Urothelium cell line (cell line): ENCODE results near the gene CD99L2.
A peak's percentile ranks its signal among the peaks of the same experiment; 100 is the strongest.
"Not testable (repeated sequence)": the region's sequence is repeated elsewhere in the genome, so short reads cannot be mapped to it uniquely, and the experiment has no call there.

ENCODE experiments used
- DNase-seq: peaks from one replicate; pipeline ENCODE4 v3.0.0; 2011; ENCODE audit warnings: low spot score, mixed read lengths
- FAIRE-seq: peaks from 2 replicates; lab custom pipeline; 2011; peaks lifted over from hg19 to GRCh38; lab: Jason Lieb, UNC

The CD99L2 gene

GRCh38 chrX:150897421-150898320 lies 797 bp downstream of the CD99L2 start:
- DNase-seq = no peak
- no peak for FAIRE-seq

GRCh38 chrX:150896632-150897031 lies 1.8 kb downstream of the CD99L2 start:
- DNase-seq (no peak), FAIRE-seq (no peak)

GRCh38 chrX:150893936-150894335 lies 4.5 kb downstream of the CD99L2 start:
- FAIRE-seq (no peak), DNase-seq (no peak)

- DNase-seq (no peak), FAIRE-seq (no peak)
Observed at GRCh38 chrX:150889131-150889530, 9.3 kb downstream of the CD99L2 start.

GRCh38 chrX:150887906-150888465 lies 10.5 kb downstream of the CD99L2 start:
- DNase-seq (no peak), FAIRE-seq (no peak)

- not testable (repeated sequence) for FAIRE-seq, DNase-seq
Observed at GRCh38 chrX:150887268-150887667, 11.2 kb downstream of the CD99L2 start.

GRCh38 chrX:150886381-150886780 lies 12.1 kb downstream of the CD99L2 start:
- FAIRE-seq = no peak

GRCh38 chrX:150880808-150881165 lies 17.7 kb downstream of the CD99L2 start:
- no peak for DNase-seq
- FAIRE-seq = no peak

More at GRCh38 chrX:150886381-150886780, 12.1 kb downstream of the CD99L2 start:
- DNase-seq = no peak

- DNase-seq (no peak), FAIRE-seq (no peak)
Observed at GRCh38 chrX:150879855-150880807, 18.3 kb downstream of the CD99L2 start.

GRCh38 chrX:150875621-150876020 lies 22.8 kb downstream of the CD99L2 start:
- DNase-seq, FAIRE-seq: not testable (repeated sequence)

- DNase-seq (no peak), FAIRE-seq (no peak)
Observed at GRCh38 chrX:150874448-150874847, 24.0 kb downstream of the CD99L2 start.

- DNase-seq (peak; percentile 10), FAIRE-seq (no peak)
Observed at GRCh38 chrX:150873616-150874015, 24.9 kb downstream of the CD99L2 start.

GRCh38 chrX:150872773-150873336 lies 25.6 kb downstream of the CD99L2 start:
- FAIRE-seq = no peak

GRCh38 chrX:150871341-150871811 lies 27.1 kb downstream of the CD99L2 start:
- no peak for FAIRE-seq

More at GRCh38 chrX:150872773-150873336, 25.6 kb downstream of the CD99L2 start:
- no peak for DNase-seq

GRCh38 chrX:150870487-150871340 lies 27.8 kb downstream of the CD99L2 start:
- FAIRE-seq (no peak), DNase-seq (no peak)

More at GRCh38 chrX:150871341-150871811, 27.1 kb downstream of the CD99L2 start:
- DNase-seq = no peak

- DNase-seq (no peak), FAIRE-seq (no peak)
Observed at GRCh38 chrX:150870029-150870428, 28.4 kb downstream of the CD99L2 start.

GRCh38 chrX:150869450-150869849 lies 29.0 kb downstream of the CD99L2 start:
- DNase-seq (no peak), FAIRE-seq (no peak)

- no peak for DNase-seq
- no peak for FAIRE-seq
Observed at GRCh38 chrX:150868625-150869024, 29.8 kb downstream of the CD99L2 start.

- no peak for FAIRE-seq
- DNase-seq = no peak
Observed at GRCh38 chrX:150864127-150864526, 34.3 kb downstream of the CD99L2 start.

- FAIRE-seq (no peak), DNase-seq (no peak)
Observed at GRCh38 chrX:150863191-150863590, 35.3 kb downstream of the CD99L2 start.
